GM12801 (cell line): ENCODE results near the gene OSBPL5.

ENCODE experiments used
- TF ChIP-seq, protein P1 (sequence below): IDR thresholded peaks from one replicate; pipeline ENCODE4 v1.5.1; 2011; ENCODE audit warnings: control low read depth; ENCODE audit not compliant: insufficient read length; ENCODE audit errors: extremely low read depth

The OSBPL5 gene

DNA sequence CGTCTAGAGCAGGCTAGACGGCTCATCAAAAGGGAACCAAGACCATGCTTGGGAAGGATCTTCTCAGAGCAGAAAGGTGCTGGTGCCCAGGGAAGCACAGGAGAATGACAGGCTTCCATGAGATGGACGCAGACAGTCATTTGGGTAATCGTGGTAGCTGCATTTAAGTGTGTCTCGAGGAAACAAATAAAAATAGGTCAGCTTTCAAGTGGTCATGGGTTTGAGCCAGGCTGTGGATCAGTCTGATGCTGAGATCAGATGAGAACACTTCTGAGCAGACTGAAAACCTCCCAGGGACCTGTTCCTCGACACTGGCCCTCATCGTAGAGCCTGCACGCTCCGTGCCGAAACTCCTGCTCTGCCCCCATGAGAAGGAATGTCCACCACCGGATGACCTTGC lies 112.5 kb downstream of the OSBPL5 start:
- TF ChIP-seq, protein P1, sequence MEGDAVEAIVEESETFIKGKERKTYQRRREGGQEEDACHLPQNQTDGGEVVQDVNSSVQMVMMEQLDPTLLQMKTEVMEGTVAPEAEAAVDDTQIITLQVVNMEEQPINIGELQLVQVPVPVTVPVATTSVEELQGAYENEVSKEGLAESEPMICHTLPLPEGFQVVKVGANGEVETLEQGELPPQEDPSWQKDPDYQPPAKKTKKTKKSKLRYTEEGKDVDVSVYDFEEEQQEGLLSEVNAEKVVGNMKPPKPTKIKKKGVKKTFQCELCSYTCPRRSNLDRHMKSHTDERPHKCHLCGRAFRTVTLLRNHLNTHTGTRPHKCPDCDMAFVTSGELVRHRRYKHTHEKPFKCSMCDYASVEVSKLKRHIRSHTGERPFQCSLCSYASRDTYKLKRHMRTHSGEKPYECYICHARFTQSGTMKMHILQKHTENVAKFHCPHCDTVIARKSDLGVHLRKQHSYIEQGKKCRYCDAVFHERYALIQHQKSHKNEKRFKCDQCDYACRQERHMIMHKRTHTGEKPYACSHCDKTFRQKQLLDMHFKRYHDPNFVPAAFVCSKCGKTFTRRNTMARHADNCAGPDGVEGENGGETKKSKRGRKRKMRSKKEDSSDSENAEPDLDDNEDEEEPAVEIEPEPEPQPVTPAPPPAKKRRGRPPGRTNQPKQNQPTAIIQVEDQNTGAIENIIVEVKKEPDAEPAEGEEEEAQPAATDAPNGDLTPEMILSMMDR, result no peak

DNA sequence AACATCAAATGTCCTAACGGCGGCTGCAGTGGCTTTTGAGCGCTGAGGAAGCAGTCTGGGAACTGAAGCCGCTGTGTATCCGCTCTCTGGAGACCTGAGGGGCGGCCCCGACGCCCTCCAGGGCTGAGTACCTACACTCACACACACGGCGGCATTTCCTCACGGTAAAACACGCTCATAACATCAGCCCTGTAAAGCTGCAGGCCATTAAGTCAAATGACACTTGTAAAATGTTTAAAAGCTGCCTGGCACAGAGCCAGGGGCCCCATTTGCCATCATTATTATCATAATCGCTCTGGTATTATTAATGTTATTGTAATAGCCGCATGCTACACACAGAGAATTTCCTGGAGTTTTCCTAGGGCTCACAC lies 113.0 kb downstream of the OSBPL5 start:
- TF ChIP-seq, protein P1, result no peak

DNA sequence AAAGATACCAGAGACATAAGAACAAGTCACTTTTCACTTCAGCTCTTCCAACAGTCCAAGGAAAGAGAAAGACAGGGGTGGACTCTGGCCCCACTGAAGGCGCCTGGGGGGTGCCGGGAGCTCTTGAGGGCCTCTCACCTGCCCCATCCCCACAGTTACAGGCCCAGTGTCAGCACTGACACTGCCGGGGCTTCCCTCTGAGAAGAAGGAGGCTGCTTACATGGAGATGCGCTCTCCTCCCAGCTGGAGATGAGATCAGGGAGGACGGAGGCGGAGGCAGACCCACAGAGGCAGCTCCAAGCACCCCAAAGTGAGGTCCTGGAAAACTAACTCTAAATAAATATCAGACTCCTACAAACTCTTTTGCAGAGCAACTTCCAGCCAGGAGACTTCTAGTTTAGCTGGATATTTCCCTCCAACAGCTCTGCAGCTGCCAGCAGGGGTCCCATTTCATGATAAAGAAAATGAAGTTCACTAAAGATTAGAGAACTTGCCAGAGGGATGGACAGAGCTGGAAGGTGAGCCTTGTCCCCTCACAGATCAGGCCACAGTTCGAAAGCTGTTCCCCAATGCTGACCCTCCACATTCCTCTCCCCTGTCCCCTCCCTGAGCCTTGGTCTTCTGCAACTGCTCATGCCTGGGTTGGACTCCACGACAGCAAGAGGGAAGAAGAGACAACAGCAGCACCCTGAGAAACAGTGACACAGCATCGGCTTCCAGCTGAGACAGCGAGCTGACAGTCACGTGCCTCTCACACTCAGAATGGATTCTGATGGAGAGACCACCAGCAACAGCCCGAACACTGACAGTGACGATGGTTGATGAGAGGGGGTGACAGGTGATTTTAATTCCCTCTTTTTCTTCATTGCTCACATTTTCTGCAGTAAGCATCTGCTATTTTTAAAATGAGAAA lies 113.7 kb downstream of the OSBPL5 start:
- TF ChIP-seq, protein P1, result no peak

DNA sequence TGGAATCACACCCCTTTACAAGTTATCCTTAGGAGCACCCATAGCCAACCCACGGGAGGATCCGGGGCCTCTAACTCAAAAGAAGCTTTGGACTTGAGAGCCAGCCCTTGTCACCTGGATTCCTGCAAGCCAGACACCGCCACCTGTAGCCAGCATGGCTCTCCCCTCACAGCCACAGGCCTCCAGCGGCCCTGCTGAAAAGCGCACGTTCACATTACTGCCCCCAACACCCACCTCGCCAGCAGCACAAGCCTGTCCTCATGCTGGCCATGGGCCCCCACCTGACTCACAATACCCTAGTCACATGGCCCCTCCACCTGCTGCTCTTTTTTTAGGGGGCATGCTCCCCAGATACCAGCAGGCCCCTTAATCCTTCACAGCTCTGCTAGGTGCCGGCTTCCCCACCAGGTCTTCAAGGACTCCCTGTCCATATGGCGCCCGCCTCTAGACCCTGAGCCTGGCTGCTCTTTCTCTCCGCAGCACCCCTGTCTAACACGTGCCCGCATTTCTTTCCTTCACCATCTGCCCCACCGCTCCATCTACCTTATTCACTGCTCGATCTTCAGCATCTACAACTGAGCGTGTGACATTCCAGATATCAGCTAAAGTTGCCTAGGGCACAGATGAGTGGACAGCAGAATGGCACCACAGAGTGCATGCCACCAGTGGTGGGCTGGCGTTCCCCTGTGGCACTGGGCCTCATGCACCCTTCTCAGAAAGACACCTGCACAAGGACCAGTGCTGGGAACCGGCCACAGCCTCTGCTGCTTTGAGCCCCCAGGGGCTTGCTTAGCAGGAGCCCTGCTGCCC lies 114.5 kb downstream of the OSBPL5 start:
- TF ChIP-seq, protein P1, result no peak

DNA sequence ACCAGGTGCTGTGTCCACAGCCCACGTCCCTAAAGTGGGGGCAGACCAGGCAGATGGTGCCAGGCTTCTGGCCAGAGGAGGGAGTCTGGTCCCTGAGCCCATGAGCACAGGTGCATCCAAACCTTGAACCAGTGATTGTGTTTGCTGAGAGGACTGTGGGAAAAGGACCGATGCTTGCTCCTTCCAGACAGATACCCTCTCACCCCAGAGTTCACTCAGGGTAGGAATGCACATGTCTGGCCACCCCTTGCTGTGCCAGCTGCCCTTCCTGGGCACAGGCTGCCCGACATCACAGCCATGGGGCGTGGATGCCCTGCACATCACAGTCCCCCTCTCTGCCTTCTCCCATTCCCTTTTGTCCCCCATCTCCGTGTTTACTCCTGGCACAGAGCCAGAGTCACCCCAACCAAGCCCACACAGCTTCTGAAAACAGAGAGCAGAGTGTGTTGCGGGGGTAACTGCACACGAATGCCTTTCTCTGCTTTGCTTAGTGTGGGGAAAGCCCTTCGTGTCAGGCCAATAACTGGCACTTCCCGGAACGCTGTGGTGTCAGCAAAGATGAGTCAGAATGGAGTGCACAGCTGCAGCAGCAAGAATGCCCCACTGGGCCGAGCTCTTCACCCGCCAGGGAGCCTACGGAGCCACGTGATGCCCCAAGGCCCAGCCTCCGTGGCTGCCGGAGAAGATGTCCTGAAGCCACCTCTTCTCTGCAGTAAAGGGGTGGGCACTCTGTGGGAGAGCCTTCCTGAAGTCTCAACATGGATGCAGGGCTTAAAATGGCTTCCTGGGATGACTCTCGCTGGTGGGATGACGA lies 115.5 kb downstream of the OSBPL5 start:
- TF ChIP-seq, protein P1, result no peak

DNA sequence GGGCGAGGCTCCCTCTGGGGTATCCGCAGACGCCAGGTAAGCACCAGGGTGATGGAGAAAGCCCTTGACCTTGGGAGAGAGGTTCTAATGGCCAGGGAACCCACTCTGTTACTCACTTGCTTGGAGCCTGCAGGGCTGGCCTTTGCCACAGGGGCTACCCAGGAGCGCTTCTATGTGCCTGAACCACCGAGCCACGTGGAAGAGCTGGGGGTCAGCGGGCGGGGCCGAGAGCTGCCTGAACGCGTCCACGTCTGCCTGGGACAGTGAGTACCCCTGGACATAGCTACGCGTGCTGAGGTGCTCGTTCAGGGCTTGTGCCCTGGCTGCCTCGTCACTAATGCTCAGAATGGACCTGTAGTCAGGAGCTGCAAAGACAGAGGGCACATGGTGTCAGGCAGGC lies 117.5 kb downstream of the OSBPL5 start:
- TF ChIP-seq, protein P1, result no peak

DNA sequence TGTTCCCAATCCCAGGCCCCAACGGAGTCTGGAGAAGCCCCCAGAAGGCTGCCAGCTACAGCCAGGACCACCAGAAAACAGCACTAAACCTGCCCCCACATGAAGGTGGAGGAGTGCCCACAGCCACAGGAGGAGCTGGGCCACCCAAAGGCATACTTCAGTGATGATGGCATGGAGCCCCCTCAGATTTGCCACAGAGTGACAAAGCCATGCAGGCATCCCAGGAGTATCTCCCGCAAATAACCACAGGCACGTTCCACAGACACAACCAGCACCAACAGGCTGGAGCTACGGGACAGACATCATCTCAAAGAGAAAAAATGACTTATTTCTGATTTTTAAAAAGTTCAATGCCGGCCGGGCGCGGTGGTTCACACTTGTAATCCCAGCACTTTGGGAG lies 118.5 kb downstream of the OSBPL5 start:
- TF ChIP-seq, protein P1, result no peak
